Astrocyte (in vitro differentiated cells and primary cell): ENCODE measurements around the gene ZNF512.

Experiments
- CTCF ChIP-seq: IDR thresholded peaks from 2 replicates; pipeline ENCODE4 v1.5.1; 2011; ENCODE audit warnings: low read depth, mild to moderate bottlenecking, inconsistent platforms, low read length, moderate library complexity; ENCODE audit not compliant: insufficient read depth
- EZH2 ChIP-seq: IDR thresholded peaks from 2 replicates; pipeline ENCODE4 v1.6.1; 2012; ENCODE audit warnings: mild to moderate bottlenecking, low read length, inconsistent platforms; ENCODE audit not compliant: insufficient read depth

GRCh38 chr2:27571197-27571596 lies 11.6 kb upstream of the ZNF512 start:
- no peak for TF ChIP-seq CTCF
- no peak for TF ChIP-seq EZH2
